Measurements from ENCODE around the gene BARX1.
"Not testable (repeated sequence)": the region's sequence is repeated elsewhere in the genome, so short reads cannot be mapped to it uniquely, and the experiment has no call there.

Gene BARX1

GRCh38 chr9:93976081-93976480, 20.9 kb upstream of the BARX1 start:
- peaks cover 4% of the 10 kb centered on the region for H3K27me3 Mint-ChIP-seq (ENCODE audit: low read depth)

GRCh38 chr9:93975262-93975661, 20.1 kb upstream of the BARX1 start:
- H3K27me3 Mint-ChIP-seq (ENCODE audit: low read depth) = peaks cover 4% of the 10 kb centered on the region
- no peak overlapping the region for H3K27ac Mint-ChIP-seq
- no peaks in the 10 kb centered on the region for H3K9me3 Mint-ChIP-seq
- no peaks in the 10 kb centered on the region for H3K36me3 Mint-ChIP-seq (ENCODE audit: low read depth)
- H3K4me3 Mint-ChIP-seq = no peak overlapping the region
- H3K4me1 Mint-ChIP-seq (ENCODE audit: low read depth) = no peaks in the 10 kb centered on the region
- DNase-seq (ENCODE audit: low spot score) = no peak

More at GRCh38 chr9:93976081-93976480, 20.9 kb upstream of the BARX1 start:
- H3K4me1 Mint-ChIP-seq (ENCODE audit: low read depth) = no peaks in the 10 kb centered on the region
- no peak overlapping the region for H3K27ac Mint-ChIP-seq
- H3K36me3 Mint-ChIP-seq (ENCODE audit: low read depth) = no peaks in the 10 kb centered on the region
- H3K4me3 Mint-ChIP-seq = no peak overlapping the region
- H3K9me3 Mint-ChIP-seq = no peaks in the 10 kb centered on the region
- DNase-seq (ENCODE audit: low spot score) = no peak

GRCh38 chr9:93974151-93974550, 19.0 kb upstream of the BARX1 start:
- no peaks in the 10 kb centered on the region for H3K36me3 Mint-ChIP-seq (ENCODE audit: low read depth)
- no peaks in the 10 kb centered on the region for H3K4me1 Mint-ChIP-seq (ENCODE audit: low read depth)
- no peaks in the 10 kb centered on the region for H3K9me3 Mint-ChIP-seq
- no peak for DNase-seq (ENCODE audit: low spot score)
- H3K27me3 Mint-ChIP-seq (ENCODE audit: low read depth) = peaks cover 4% of the 10 kb centered on the region
- H3K27ac Mint-ChIP-seq = no peak overlapping the region
- H3K4me3 Mint-ChIP-seq = no peak overlapping the region

- H3K27ac Mint-ChIP-seq; H3K27me3 Mint-ChIP-seq (ENCODE audit: low read depth); H3K4me1 Mint-ChIP-seq (ENCODE audit: low read depth); H3K9me3 Mint-ChIP-seq; H3K36me3 Mint-ChIP-seq (ENCODE audit: low read depth); H3K4me3 Mint-ChIP-seq; DNase-seq (ENCODE audit: low spot score): not testable (repeated sequence)
Measured at GRCh38 chr9:93972655-93973054, 17.5 kb upstream of the BARX1 start.

- Mint-ChIP-seq H3K4me1 (ENCODE audit: low read depth) (no peaks in the 10 kb centered on the region), H3K27ac (no peak overlapping the region), H3K4me3 (no peak overlapping the region), H3K27me3 (ENCODE audit: low read depth) (peaks cover 7% of the 10 kb centered on the region), H3K36me3 (ENCODE audit: low read depth) (no peaks in the 10 kb centered on the region), H3K9me3 (no peaks in the 10 kb centered on the region)
- DNase-seq (ENCODE audit: low spot score) = no peak
Measured at GRCh38 chr9:93969328-93969661, 14.1 kb upstream of the BARX1 start.

GRCh38 chr9:93968451-93969327, 13.5 kb upstream of the BARX1 start:
- H3K27me3 Mint-ChIP-seq (ENCODE audit: low read depth) = peaks cover 7% of the 10 kb centered on the region
- H3K36me3 Mint-ChIP-seq (ENCODE audit: low read depth) = no peaks in the 10 kb centered on the region
- no peaks in the 10 kb centered on the region for H3K4me1 Mint-ChIP-seq (ENCODE audit: low read depth)
- H3K9me3 Mint-ChIP-seq = no peaks in the 10 kb centered on the region
- DNase-seq (ENCODE audit: low spot score) = no peak
- no peak overlapping the region for H3K27ac Mint-ChIP-seq
- no peak overlapping the region for H3K4me3 Mint-ChIP-seq

- no peaks in the 10 kb centered on the region for H3K36me3 Mint-ChIP-seq (ENCODE audit: low read depth)
- H3K9me3 Mint-ChIP-seq = no peaks in the 10 kb centered on the region
- peaks cover 9% of the 10 kb centered on the region for H3K27me3 Mint-ChIP-seq (ENCODE audit: low read depth)
- H3K4me3 Mint-ChIP-seq = no peak overlapping the region
- no peak for DNase-seq (ENCODE audit: low spot score)
- no peak overlapping the region for H3K27ac Mint-ChIP-seq
- peaks cover 6% of the 10 kb centered on the region for H3K4me1 Mint-ChIP-seq (ENCODE audit: low read depth)
Measured at GRCh38 chr9:93967020-93967803, 12.1 kb upstream of the BARX1 start.

- H3K4me3 Mint-ChIP-seq = no peak overlapping the region
- DNase-seq (ENCODE audit: low spot score) = no peak
- no peak overlapping the region for H3K27ac Mint-ChIP-seq
- H3K27me3 Mint-ChIP-seq (ENCODE audit: low read depth) = peaks cover 21% of the 10 kb centered on the region
- peaks cover 6% of the 10 kb centered on the region for H3K4me1 Mint-ChIP-seq (ENCODE audit: low read depth)
- H3K36me3 Mint-ChIP-seq (ENCODE audit: low read depth) = no peaks in the 10 kb centered on the region
- no peaks in the 10 kb centered on the region for H3K9me3 Mint-ChIP-seq
Measured at GRCh38 chr9:93965830-93966577, 10.8 kb upstream of the BARX1 start.

GRCh38 chr9:93964685-93965084, 9.5 kb upstream of the BARX1 start:
- no peak for DNase-seq (ENCODE audit: low spot score)
- no peaks in the 10 kb centered on the region for H3K36me3 Mint-ChIP-seq (ENCODE audit: low read depth)
- peaks cover 34% of the 10 kb centered on the region for H3K27me3 Mint-ChIP-seq (ENCODE audit: low read depth)
- peaks cover 9% of the 10 kb centered on the region for H3K4me1 Mint-ChIP-seq (ENCODE audit: low read depth)
- H3K27ac Mint-ChIP-seq = no peak overlapping the region
- H3K9me3 Mint-ChIP-seq = no peaks in the 10 kb centered on the region
- H3K4me3 Mint-ChIP-seq = no peak overlapping the region

GRCh38 chr9:93963969-93964368, 8.8 kb upstream of the BARX1 start:
- no peak overlapping the region for H3K27ac Mint-ChIP-seq
- peaks cover 13% of the 10 kb centered on the region for H3K4me1 Mint-ChIP-seq (ENCODE audit: low read depth)
- peaks cover 39% of the 10 kb centered on the region for H3K27me3 Mint-ChIP-seq (ENCODE audit: low read depth)
- no peak for DNase-seq (ENCODE audit: low spot score)
- no peaks in the 10 kb centered on the region for H3K9me3 Mint-ChIP-seq
- no peaks in the 10 kb centered on the region for H3K36me3 Mint-ChIP-seq (ENCODE audit: low read depth)
- H3K4me3 Mint-ChIP-seq = no peak overlapping the region

GRCh38 chr9:93963489-93963888, 8.3 kb upstream of the BARX1 start:
- not testable (repeated sequence) for H3K9me3 Mint-ChIP-seq; H3K27ac Mint-ChIP-seq; H3K36me3 Mint-ChIP-seq (ENCODE audit: low read depth); DNase-seq (ENCODE audit: low spot score); H3K4me3 Mint-ChIP-seq
- Mint-ChIP-seq H3K27me3 (ENCODE audit: low read depth) (peaks cover 43% of the 10 kb centered on the region), H3K4me1 (ENCODE audit: low read depth) (peaks cover 17% of the 10 kb centered on the region)

- H3K27ac Mint-ChIP-seq = no peak overlapping the region
- no peaks in the 10 kb centered on the region for H3K36me3 Mint-ChIP-seq (ENCODE audit: low read depth)
- peaks cover 19% of the 10 kb centered on the region for H3K4me1 Mint-ChIP-seq (ENCODE audit: low read depth)
- H3K27me3 Mint-ChIP-seq (ENCODE audit: low read depth) = peaks cover 48% of the 10 kb centered on the region
- H3K4me3 Mint-ChIP-seq = no peak overlapping the region
- DNase-seq (ENCODE audit: low spot score) = peak; percentile 80
- H3K9me3 Mint-ChIP-seq = no peaks in the 10 kb centered on the region
Measured at GRCh38 chr9:93962561-93963440, 7.6 kb upstream of the BARX1 start.

- DNase-seq (ENCODE audit: low spot score) = no peak
- H3K27ac Mint-ChIP-seq = no peak overlapping the region
- no peak overlapping the region for H3K4me3 Mint-ChIP-seq
- H3K27me3 Mint-ChIP-seq (ENCODE audit: low read depth) = peaks cover 56% of the 10 kb centered on the region
- no peaks in the 10 kb centered on the region for H3K36me3 Mint-ChIP-seq (ENCODE audit: low read depth)
- H3K9me3 Mint-ChIP-seq = no peaks in the 10 kb centered on the region
- H3K4me1 Mint-ChIP-seq (ENCODE audit: low read depth) = peaks cover 19% of the 10 kb centered on the region
Measured at GRCh38 chr9:93962017-93962416, 6.9 kb upstream of the BARX1 start.

Data from T-helper 2 cell treated with Interferon-gamma antibody and Interleukin-4, amounts not matched to agents 5 μg/mL and 100 μg/mL, for 36 hours (primary cell).